Breast epithelium (tissue), 3 donors: Measurements from ENCODE around the gene BCAS3.

Experiments used
- POLR2A ChIP-seq: fragments of 450-650 bp; IDR thresholded peaks from one replicate; pipeline ENCODE4 v1.6.1; 2016; ENCODE audit warnings: antibody characterized with exemption, mild to moderate bottlenecking, moderate library complexity
- POLR2AphosphoS5 ChIP-seq, 3 donors: sonication (generic); formaldehyde crosslinking; IDR thresholded peaks; one replicate each; pipeline ENCODE4 v1.6.1; 2017; ENCODE audit warnings: antibody characterized with exemption in 3 of 3

DNA sequence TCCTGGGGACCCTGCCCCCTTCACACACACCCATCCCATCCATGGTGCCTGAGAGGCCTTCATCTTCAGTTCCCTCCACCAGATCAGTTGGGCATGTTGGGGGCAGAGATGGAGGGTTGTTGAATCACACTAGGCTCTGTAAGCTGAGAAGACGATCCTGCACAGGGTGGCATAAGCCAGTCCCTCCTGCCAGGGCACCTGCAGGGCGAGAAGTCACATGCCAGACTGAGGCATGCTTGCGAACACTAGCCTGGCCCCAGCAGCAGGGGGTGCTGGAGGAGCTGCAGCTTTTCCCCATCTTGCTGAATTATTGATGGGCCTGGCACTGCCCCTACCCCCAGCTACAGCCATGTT lies 715.9 kb downstream of the BCAS3 start:
- no peak for TF ChIP-seq POLR2AphosphoS5 (IDR thresholded peaks at IDR 0.05)
- TF ChIP-seq POLR2A: no peak
